Measurements from ENCODE around the gene GTF3C2. TPM values are rescaled to one million over a fixed set of nuclear protein-coding genes. Genes with fewer than 3 reads are reported as not detected.
"Not testable (repeated sequence)": the region's sequence is repeated elsewhere in the genome, so short reads cannot be mapped to it uniquely, and the experiment has no call there.

The GTF3C2 gene
- total RNA-seq, 1 donor from 2014 or later: 114 TPM

DNA sequence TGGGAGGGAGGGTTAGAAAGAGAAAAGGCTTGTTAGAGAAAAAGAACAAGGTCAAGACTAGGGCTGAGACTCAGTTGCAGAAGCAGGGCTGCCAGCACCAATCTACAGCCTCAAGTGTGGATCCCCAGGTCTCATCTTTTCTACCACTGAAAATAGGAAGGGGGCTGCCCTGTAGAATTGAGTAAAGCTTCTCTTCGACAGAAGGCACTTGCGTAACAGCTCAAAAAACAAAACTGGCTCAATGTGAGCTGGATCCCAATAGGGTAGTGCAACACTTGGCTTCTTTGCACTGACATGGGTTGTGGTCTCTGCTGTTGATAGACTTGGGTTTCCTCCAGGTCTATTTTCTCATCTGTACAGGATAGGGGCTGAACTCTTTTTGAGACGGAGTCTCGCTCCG is 31.8 kb downstream of the GTF3C2 start:
- no peak for DNase-seq (ENCODE audit: low read depth, low spot score)
- H3K4me3 Mint-ChIP-seq: peak overlapping the region; percentile 61
- peaks cover 25% of the 10 kb centered on the region for H3K4me1 Mint-ChIP-seq
- H3K27ac Mint-ChIP-seq (ENCODE audit: unreplicated experiment): peak overlapping the region; percentile 0
- no peaks in the 10 kb centered on the region for H3K9me3 Mint-ChIP-seq
- peaks cover 19% of the 10 kb centered on the region for H3K36me3 Mint-ChIP-seq (ENCODE audit: low read depth)
- no peaks in the 10 kb centered on the region for H3K27me3 Mint-ChIP-seq (ENCODE audit: low read depth)
- TF ChIP-seq, protein P1, sequence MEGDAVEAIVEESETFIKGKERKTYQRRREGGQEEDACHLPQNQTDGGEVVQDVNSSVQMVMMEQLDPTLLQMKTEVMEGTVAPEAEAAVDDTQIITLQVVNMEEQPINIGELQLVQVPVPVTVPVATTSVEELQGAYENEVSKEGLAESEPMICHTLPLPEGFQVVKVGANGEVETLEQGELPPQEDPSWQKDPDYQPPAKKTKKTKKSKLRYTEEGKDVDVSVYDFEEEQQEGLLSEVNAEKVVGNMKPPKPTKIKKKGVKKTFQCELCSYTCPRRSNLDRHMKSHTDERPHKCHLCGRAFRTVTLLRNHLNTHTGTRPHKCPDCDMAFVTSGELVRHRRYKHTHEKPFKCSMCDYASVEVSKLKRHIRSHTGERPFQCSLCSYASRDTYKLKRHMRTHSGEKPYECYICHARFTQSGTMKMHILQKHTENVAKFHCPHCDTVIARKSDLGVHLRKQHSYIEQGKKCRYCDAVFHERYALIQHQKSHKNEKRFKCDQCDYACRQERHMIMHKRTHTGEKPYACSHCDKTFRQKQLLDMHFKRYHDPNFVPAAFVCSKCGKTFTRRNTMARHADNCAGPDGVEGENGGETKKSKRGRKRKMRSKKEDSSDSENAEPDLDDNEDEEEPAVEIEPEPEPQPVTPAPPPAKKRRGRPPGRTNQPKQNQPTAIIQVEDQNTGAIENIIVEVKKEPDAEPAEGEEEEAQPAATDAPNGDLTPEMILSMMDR (conservative IDR thresholded peaks at IDR 0.05): no peak

DNA sequence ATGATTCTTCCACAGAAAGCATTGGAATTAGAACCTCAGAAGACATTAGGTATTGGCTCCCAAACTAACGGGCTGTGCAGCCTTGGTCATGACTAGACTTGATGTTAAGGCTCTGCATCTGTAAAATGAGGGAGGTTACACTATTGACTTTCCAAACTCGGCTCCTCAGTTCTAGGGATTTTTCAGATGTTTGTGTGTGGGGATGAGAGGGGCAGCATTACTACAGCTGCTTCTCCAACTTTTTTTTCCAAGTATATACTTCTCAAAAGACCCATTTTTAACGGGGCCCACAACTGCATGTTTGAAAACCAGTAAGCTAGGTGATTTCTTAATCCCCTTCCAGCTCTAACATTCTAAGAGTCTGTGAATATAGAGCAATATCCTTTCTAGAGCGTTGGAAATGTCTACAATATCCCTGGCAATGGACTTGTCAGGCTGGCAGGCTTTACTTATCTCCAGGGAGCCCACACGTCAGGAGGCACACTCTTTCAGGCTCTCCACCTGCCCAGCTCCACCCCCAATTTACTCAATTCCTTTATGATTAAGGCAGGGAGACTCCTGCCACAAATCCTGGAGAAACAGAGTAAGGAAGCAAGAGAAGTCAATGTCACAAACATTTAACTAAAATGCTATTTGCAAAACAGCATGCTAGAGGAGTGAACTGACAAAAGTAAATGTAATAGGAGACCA is 32.8 kb downstream of the GTF3C2 start:
- H3K36me3 Mint-ChIP-seq (ENCODE audit: low read depth): peaks cover 19% of the 10 kb centered on the region
- H3K4me3 Mint-ChIP-seq: peak overlapping the region; percentile 93
- TF ChIP-seq, protein P1 (conservative IDR thresholded peaks at IDR 0.05): no peak
- H3K4me1 Mint-ChIP-seq: peaks cover 25% of the 10 kb centered on the region
- no peak for DNase-seq (ENCODE audit: low read depth, low spot score)
- no peaks in the 10 kb centered on the region for H3K9me3 Mint-ChIP-seq
- peak overlapping the region; percentile 98 for H3K27ac Mint-ChIP-seq (ENCODE audit: unreplicated experiment)
- no peaks in the 10 kb centered on the region for H3K27me3 Mint-ChIP-seq (ENCODE audit: low read depth)

DNA sequence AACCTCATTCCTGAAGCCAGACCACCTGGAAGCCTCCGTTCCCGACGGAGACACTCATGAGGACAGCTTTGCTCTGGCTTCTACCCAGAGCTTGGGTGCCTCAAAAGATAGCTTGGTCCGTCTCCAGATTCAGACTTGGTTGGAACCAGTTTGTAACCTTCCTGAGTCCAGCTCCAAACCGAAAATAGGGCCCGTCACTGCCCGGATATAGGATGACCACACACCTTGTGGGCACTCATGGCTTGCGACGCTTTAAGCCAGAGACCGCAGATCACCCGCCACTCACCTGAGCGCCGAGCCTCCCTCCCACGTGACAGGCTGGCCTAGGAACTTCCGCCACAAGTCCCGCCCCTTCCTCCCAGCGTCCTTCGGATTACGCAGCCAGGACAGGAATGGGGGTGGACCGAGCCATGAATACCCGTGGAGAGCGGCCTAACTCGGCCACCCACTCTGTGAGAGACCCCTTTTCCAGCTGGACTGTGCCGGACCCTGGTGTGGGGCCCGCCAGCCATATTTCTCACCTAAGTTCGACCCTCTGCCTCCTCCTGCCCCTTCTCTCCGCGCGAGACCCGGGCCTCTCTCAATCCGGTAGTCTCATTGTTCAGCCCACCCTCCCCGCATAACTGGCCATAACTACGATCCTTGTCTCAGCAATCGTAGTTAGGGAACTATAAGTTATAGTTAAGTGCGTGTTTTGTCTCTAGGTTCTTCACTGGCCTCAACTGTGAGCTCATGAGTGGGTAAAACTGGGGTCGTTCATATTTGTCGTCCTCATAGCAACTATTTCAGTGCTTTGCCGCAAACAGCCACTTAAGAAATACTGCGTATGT is 33.6 kb downstream of the GTF3C2 start, which contains the start of gene MPV17:
Gene MPV17, minus strand, starts transcription at position 332 of the 830 bp plus-strand sequence. CDS start 580 bp downstream, outside the sequence.
- Mint-ChIP-seq H3K4me3 (peak within 1 kb of the TSS; percentile 93), H3K36me3 (ENCODE audit: low read depth) (peaks cover 12% of the 10 kb centered on the region), H3K27me3 (ENCODE audit: low read depth) (no peaks in the 10 kb centered on the region), H3K27ac (ENCODE audit: unreplicated experiment) (peak within 1 kb of the TSS; percentile 98), H3K4me1 (peaks cover 25% of the 10 kb centered on the region), H3K9me3 (no peaks in the 10 kb centered on the region)
- TF ChIP-seq, protein P1 (conservative IDR thresholded peaks at IDR 0.05): no peak
- DNase-seq (ENCODE audit: low read depth, low spot score): peak; percentile 76

DNA sequence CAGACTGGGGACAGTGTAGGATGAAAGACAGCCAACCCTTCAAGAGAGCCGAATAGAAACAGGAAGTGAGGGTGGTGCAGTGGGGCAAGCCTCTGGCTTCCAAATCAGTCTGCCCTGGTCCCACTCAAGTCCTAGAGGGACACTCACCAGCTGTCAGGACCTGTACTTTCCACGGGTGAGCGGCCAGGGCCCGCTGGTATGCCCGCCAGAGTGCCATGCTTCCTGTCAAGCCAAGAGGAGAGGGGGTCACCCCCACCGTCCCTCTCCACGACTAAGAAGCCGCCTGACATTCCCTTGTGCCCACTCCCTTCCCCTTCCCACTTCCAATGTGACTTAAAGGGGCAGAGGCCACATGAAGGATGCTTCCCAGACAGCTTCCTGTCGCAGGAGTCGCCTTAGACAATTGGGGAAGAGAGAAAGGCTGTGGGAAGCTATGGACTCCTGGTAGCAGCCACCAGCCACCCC is 34.2 kb downstream of the GTF3C2 start:
- peaks cover 9% of the 10 kb centered on the region for H3K36me3 Mint-ChIP-seq (ENCODE audit: low read depth)
- no peak for DNase-seq (ENCODE audit: low read depth, low spot score)
- H3K4me1 Mint-ChIP-seq: peaks cover 25% of the 10 kb centered on the region
- H3K27ac Mint-ChIP-seq (ENCODE audit: unreplicated experiment): peak overlapping the region; percentile 98
- TF ChIP-seq, protein P1 (conservative IDR thresholded peaks at IDR 0.05): no peak
- H3K27me3 Mint-ChIP-seq (ENCODE audit: low read depth): no peaks in the 10 kb centered on the region
- H3K4me3 Mint-ChIP-seq: peak overlapping the region; percentile 93
- no peaks in the 10 kb centered on the region for H3K9me3 Mint-ChIP-seq

DNA sequence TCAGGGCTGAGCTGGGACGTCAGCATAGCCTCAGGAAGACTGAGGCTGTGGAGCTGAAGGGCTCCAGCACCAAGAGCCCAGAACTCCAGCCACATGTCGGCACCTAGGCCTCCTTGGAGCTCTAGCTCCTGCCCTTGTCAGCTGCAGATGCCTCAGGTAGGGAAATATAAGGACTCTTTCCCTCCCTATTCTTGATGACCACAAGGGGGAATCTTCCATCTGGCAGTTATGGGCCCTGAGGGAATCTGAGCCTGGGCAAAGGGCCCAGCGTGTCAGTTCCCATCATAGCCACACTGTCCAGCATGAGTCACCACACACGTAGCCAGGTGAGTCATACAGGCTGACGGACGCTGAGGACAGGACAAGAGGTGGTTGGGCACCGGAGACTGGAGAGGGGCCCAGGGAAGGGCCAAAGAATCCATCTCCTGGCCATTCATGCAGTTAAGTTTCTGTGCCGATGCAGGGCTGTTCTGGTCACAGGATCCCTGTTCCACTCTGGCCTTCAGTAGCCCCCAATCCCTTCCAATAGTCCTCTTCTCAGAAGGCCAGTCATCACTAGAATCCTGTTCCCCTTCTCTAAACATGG is 35.5 kb downstream of the GTF3C2 start:
- Mint-ChIP-seq H3K4me3 (peak overlapping the region; percentile 93), H3K4me1 (peaks cover 25% of the 10 kb centered on the region), H3K36me3 (ENCODE audit: low read depth) (no peaks in the 10 kb centered on the region), H3K27me3 (ENCODE audit: low read depth) (no peaks in the 10 kb centered on the region), H3K9me3 (no peaks in the 10 kb centered on the region), H3K27ac (ENCODE audit: unreplicated experiment) (no peak overlapping the region)
- TF ChIP-seq, protein P1 (conservative IDR thresholded peaks at IDR 0.05): peak; percentile 46
- DNase-seq (ENCODE audit: low read depth, low spot score): no peak

DNA sequence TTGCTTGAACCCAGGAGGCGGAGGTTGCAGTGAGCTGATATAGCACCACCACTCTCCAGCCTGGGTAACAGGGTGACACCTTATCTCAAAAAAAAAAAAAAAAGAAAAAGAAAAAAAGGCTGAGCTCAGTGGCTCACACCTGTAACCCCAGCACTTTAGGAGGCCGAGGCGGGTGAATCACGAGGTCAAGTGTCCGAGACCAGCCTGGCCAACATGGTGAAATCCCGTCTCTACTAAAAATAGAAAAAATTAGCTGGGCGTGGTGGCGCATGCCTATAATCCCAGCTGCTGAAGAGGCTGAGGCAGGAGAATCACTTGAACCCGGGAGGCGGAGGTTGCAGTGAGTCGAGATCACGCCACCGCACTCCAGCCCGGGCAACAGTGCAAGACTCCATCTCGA is 36.7 kb downstream of the GTF3C2 start:
- Mint-ChIP-seq H3K4me3 (peak overlapping the region; percentile 44), H3K4me1 (peaks cover 25% of the 10 kb centered on the region)
- H3K27ac Mint-ChIP-seq (ENCODE audit: unreplicated experiment); H3K36me3 Mint-ChIP-seq (ENCODE audit: low read depth); H3K9me3 Mint-ChIP-seq; H3K27me3 Mint-ChIP-seq (ENCODE audit: low read depth); DNase-seq (ENCODE audit: low read depth, low spot score): not testable (repeated sequence)

Data from neural crest cell (in vitro differentiated cells).